HCT116 (cell line): ENCODE data around the gene POFUT2. TPM values are rescaled to one million over a fixed set of nuclear protein-coding genes. Genes with fewer than 3 reads are reported as not detected.

Experiments used
- ATAC-seq: fragments of 200-7000 bp; cut with Tn5 transposase; 2 replicates; pipeline ENCODE4 v1.9.1; 2020; ENCODE audit warnings: mild to moderate bottlenecking, moderate library complexity
- BruUV-seq: library from RNA; stranded (reverse); fragments of 400-500 nt; replicated peaks from 2 replicates; lab custom pipeline; 2021; lab: Mats Ljungman, UMichigan
- CTCF ChIA-PET: fragments of 300-600 bp; sonication (Branson Sonifier 250); formaldehyde crosslinking; loops from one replicate; lab custom pipeline; 2021; ENCODE audit warnings: antibody characterized with exemption; lab: Charles Lee
- POLR2A ChIA-PET: fragments of 300-600, 350-600 bp; sonication (Branson Sonifier 250); formaldehyde crosslinking; loops from one replicate; lab custom pipeline; 2021; ENCODE audit warnings: antibody characterized with exemption; lab: Charles Lee
- RAD21 ChIA-PET, 2 experiments: fragments of 300-600 bp; sonication (Branson Sonifier 250); formaldehyde crosslinking; loops; one replicate each; lab custom pipeline; 2023; ENCODE audit warnings: low total read pairs in 2 of 2; ENCODE audit not compliant: uncharacterized antibody in 2 of 2, unreplicated experiment in 2 of 2, low non-redundant PET in 1 of 2; lab: Charles Lee
- DNase-seq: peaks from one replicate; pipeline ENCODE4 v3.0.0-alpha.2; 2010; ENCODE audit warnings: low read depth, low spot score
- H2AFZ ChIP-seq: fragments of 200-600 bp; shearing (Covaris generic), sonication (generic); 2 replicates; pipeline ENCODE4 v1.6.1; 2017; ENCODE audit warnings: low read depth, mixed run types, mixed read lengths, antibody characterized with exemption, low read length; ENCODE audit not compliant: poor library complexity, severe bottlenecking
- H3K27ac ChIP-seq: 2 replicates; pipeline ENCODE4 v1.5.1; 2012; ENCODE audit warnings: low read depth, low read length
- H3K27me3 ChIP-seq: fragments of 200-600 bp; sonication (generic); 2 replicates; pipeline ENCODE4 v1.6.1; 2016; ENCODE audit warnings: mixed run types, low read length, mixed read lengths; ENCODE audit not compliant: insufficient read depth
- H3K36me3 ChIP-seq, 2 experiments: fragments of 200-500 bp in 1 of 2; fragments of 200-600 bp in 1 of 2; sonication (Bioruptor generic) in 1 of 2; sonication (generic) in 1 of 2; 2 replicates each; pipeline versions ENCODE4 v1.5.1 to v1.6.1; 2014 to 2016; ENCODE audit warnings: low read length in 2 of 2, inconsistent platforms in 1 of 2, mixed read lengths in 1 of 2, mixed run types in 1 of 2; ENCODE audit not compliant: insufficient read depth in 2 of 2, control insufficient read depth in 1 of 2
- H3K4me1 ChIP-seq, 2 experiments: fragments of 200-600 bp in 1 of 2; sonication (generic) in 1 of 2; 2 replicates each; pipeline versions ENCODE4 v1.5.1 to v1.6.1; 2012 to 2017; ENCODE audit warnings: low read length in 2 of 2, inconsistent platforms in 1 of 2, mild to moderate bottlenecking in 1 of 2, mixed read lengths in 1 of 2, mixed run types in 1 of 2, moderate library complexity in 1 of 2; ENCODE audit not compliant: insufficient read depth in 2 of 2, control insufficient read depth in 1 of 2
- H3K4me2 ChIP-seq: fragments of 200-600 bp; sonication (generic); 2 replicates; pipeline ENCODE4 v1.6.1; 2017; ENCODE audit warnings: mixed run types, low read length, mixed read lengths
- H3K4me3 ChIP-seq, 2 experiments: fragments of 200-600 bp in 1 of 2; sonication (generic) in 1 of 2; replicated peaks in 1 of 2; 2 replicates each; pipeline ENCODE4 v1.5.1; 2011 to 2016; ENCODE audit warnings: low read length in 2 of 2, control low read depth in 1 of 2, low read depth in 1 of 2, mild to moderate bottlenecking in 1 of 2, mixed read lengths in 1 of 2, mixed run types in 1 of 2
- H3K79me2 ChIP-seq: fragments of 200-600 bp; sonication (generic); 2 replicates; pipeline ENCODE4 v1.6.1; 2017; ENCODE audit warnings: mild to moderate bottlenecking, mixed run types, low read length, moderate library complexity, mixed read lengths; ENCODE audit not compliant: insufficient read depth
- H3K9ac ChIP-seq: fragments of 200-600 bp; sonication (generic); 2 replicates; pipeline ENCODE4 v1.6.1; 2016; ENCODE audit warnings: low read length, mixed read lengths
- H3K9me2 ChIP-seq: fragments of 200-600 bp; sonication (generic), shearing (Covaris generic); 2 replicates; pipeline ENCODE4 v1.6.1; 2017; ENCODE audit warnings: mixed run types, mild to moderate bottlenecking, moderate library complexity; ENCODE audit not compliant: insufficient read depth
- H3K9me3 ChIP-seq, 2 experiments: fragments of 200-500 bp in 1 of 2; fragments of 200-600 bp in 1 of 2; sonication (Bioruptor generic) in 1 of 2; sonication (generic) in 1 of 2; 2 replicates each; pipeline ENCODE4 v1.6.1; 2014 to 2017; ENCODE audit warnings: low read length in 2 of 2, mixed read lengths in 2 of 2, inconsistent platforms in 1 of 2, low read depth in 1 of 2, mild to moderate bottlenecking in 1 of 2, mixed run types in 1 of 2, moderate library complexity in 1 of 2; ENCODE audit not compliant: control insufficient read depth in 1 of 2, insufficient read depth in 1 of 2
- H4K20me1 ChIP-seq: fragments of 200-600 bp; sonication (generic), shearing (Covaris generic); 2 replicates; pipeline ENCODE4 v1.6.1; 2017; ENCODE audit warnings: mixed run types, mild to moderate bottlenecking, moderate library complexity; ENCODE audit not compliant: insufficient read depth
- CEBPB ChIP-seq: IDR thresholded peaks from 2 replicates; pipeline ENCODE4 v1.6.1; 2012; ENCODE audit warnings: low read depth
- EGR1 ChIP-seq: IDR thresholded peaks from 2 replicates; pipeline ENCODE4 v1.6.1; 2012; ENCODE audit warnings: low read depth
- ELF1 ChIP-seq: IDR thresholded peaks from 2 replicates; pipeline ENCODE4 v1.6.1; 2012; ENCODE audit warnings: low read depth, borderline replicate concordance
- EZH2 ChIP-seq: fragments of 200-600 bp; sonication (generic); IDR thresholded peaks from 2 replicates; pipeline ENCODE4 v1.6.1; 2017; ENCODE audit warnings: antibody characterized with exemption, mixed run types
- POLR2A ChIP-seq: IDR thresholded peaks from 2 replicates; pipeline ENCODE4 v1.7.0; 2011; ENCODE audit warnings: borderline replicate concordance; ENCODE audit not compliant: insufficient read depth, insufficient read length; ENCODE audit errors: extremely low read depth
- POLR2AphosphoS5 ChIP-seq: IDR thresholded peaks from 2 replicates; pipeline ENCODE4 v1.6.1; 2011; ENCODE audit warnings: mild to moderate bottlenecking, low read depth, low read length, moderate library complexity
- RAD21 ChIP-seq: IDR thresholded peaks from 2 replicates; pipeline ENCODE4 v1.6.1; 2012; ENCODE audit warnings: low read depth, mild to moderate bottlenecking
- SIN3A ChIP-seq: IDR thresholded peaks from 2 replicates; pipeline ENCODE4 v1.6.1; 2012; ENCODE audit warnings: low read depth
- SP1 ChIP-seq: IDR thresholded peaks from 2 replicates; pipeline ENCODE4 v1.6.1; 2012; ENCODE audit warnings: low read depth
- TCF7L2 ChIP-seq: IDR thresholded peaks from 2 replicates; pipeline ENCODE4 v1.7.0; 2011; ENCODE audit warnings: borderline replicate concordance, inconsistent platforms; ENCODE audit not compliant: insufficient read depth, insufficient read length; ENCODE audit errors: extremely low read depth
- YY1 ChIP-seq: IDR thresholded peaks from 2 replicates; pipeline ENCODE4 v1.6.1; 2011; ENCODE audit warnings: low read length, low read depth, moderate library complexity, mild to moderate bottlenecking; ENCODE audit not compliant: insufficient replicate concordance; ENCODE audit errors: extremely low read depth
- ZFX ChIP-seq: fragments of 450-650 bp; IDR thresholded peaks from 2 replicates; pipeline ENCODE4 v1.6.1; 2017
- ZNF274 ChIP-seq: fragments of 200-500 bp; sonication (Bioruptor generic); IDR thresholded peaks from 2 replicates; pipeline ENCODE4 v1.6.1; 2014; ENCODE audit warnings: mild to moderate bottlenecking, low read depth, low read length, inconsistent platforms
- intact Hi-C: fragments of 100-400 bp; cut with micrococcal nuclease; formaldehyde crosslinking; loops from 2 replicates; pipeline ENCODE4 v1.10.0; 2022
- total RNA-seq: library from RNA; stranded (reverse); gene quantifications from one replicate; pipeline ENCODE4 v1.2.1, GENCODE V29; 2021; ENCODE audit not compliant: unreplicated experiment
- TF ChIP-seq, protein P1 (sequence below): IDR thresholded peaks from 2 replicates; pipeline ENCODE4 v1.6.1; 2012
- TF ChIP-seq, protein P2 (sequence below), 3 experiments: fragments of 200-600 bp in 1 of 3; sonication (generic) in 1 of 3; IDR thresholded peaks in 2 of 3; conservative IDR thresholded peaks in 1 of 3; 2 replicates each; pipeline ENCODE4 v1.5.1; 2012 to 2017; ENCODE audit warnings: low read depth in 2 of 3, low read length in 2 of 3, antibody characterized with exemption in 1 of 3, borderline replicate concordance in 1 of 3, control low read depth in 1 of 3, mild to moderate bottlenecking in 1 of 3, mixed read lengths in 1 of 3, mixed run types in 1 of 3, moderate library complexity in 1 of 3; ENCODE audit not compliant: insufficient read depth in 1 of 3
- TF ChIP-seq, protein P3 (sequence below): IDR thresholded peaks from 2 replicates; pipeline ENCODE4 v1.6.1; 2011; ENCODE audit warnings: mild to moderate bottlenecking, low read length, moderate library complexity; ENCODE audit not compliant: insufficient replicate concordance; ENCODE audit errors: extremely low read depth

POFUT2 gene
- total RNA-seq, 1 experiment from 2014 or later = 20.5 TPM

DNA sequence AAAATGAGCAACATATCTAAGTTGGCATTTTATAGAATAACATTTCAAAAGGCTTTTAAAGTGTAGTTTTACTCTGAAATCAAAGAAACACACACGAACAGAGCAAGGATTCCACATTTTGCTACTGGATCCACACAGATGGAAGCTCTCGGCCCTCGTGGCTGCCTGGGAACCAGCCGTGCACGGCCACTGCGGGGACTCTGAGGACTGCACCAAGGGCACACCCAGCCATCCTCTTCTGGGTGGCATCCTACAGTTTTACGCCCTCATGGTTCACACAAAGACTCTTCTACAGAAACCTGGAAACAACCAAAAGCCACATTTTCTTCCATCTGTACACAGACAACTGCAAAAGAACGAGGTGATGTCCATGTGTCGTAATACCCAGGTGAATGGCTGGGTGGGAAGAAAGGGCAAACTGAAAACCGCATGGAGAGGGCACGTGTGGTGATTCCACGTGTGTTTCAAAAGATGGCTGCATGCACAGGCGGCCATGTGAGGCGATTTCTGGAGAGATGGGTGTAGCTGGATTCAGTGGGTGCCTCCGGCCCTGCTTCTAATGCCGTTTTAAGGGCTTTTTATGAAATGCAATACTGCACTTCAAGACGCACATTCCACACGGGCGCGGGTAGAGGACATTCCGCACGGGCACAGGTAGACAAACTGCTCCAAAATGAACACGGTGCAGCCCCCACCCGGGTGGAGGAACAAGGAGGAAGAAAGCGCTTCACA is 8.1 kb downstream of the POFUT2 start:
- CTCF ChIA-PET = no interaction called here
- no peaks in the 10 kb centered on the region for H3K27me3 ChIP-seq
- no peaks in the 10 kb centered on the region for H4K20me1 ChIP-seq
- no peak overlapping the region for H3K27ac ChIP-seq
- H2AFZ ChIP-seq = no peak overlapping the region
- ATAC-seq (no peak), DNase-seq (no peak)
- H3K4me3 ChIP-seq = no peak overlapping the region
- H3K9me3 ChIP-seq = no peaks in the 10 kb centered on the region
- TF ChIP-seq EGR1 (no peak), SP1 (no peak), SIN3A (no peak), ZNF274 (no peak), POLR2A (no peak), TCF7L2 (no peak), EZH2 (no peak), POLR2AphosphoS5 (no peak), ELF1 (no peak), RAD21 (no peak), ZFX (no peak), CEBPB (no peak), YY1 (no peak)
- TF ChIP-seq, protein P1, sequence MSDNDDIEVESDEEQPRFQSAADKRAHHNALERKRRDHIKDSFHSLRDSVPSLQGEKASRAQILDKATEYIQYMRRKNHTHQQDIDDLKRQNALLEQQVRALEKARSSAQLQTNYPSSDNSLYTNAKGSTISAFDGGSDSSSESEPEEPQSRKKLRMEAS = no peak
- TF ChIP-seq, protein P2, sequence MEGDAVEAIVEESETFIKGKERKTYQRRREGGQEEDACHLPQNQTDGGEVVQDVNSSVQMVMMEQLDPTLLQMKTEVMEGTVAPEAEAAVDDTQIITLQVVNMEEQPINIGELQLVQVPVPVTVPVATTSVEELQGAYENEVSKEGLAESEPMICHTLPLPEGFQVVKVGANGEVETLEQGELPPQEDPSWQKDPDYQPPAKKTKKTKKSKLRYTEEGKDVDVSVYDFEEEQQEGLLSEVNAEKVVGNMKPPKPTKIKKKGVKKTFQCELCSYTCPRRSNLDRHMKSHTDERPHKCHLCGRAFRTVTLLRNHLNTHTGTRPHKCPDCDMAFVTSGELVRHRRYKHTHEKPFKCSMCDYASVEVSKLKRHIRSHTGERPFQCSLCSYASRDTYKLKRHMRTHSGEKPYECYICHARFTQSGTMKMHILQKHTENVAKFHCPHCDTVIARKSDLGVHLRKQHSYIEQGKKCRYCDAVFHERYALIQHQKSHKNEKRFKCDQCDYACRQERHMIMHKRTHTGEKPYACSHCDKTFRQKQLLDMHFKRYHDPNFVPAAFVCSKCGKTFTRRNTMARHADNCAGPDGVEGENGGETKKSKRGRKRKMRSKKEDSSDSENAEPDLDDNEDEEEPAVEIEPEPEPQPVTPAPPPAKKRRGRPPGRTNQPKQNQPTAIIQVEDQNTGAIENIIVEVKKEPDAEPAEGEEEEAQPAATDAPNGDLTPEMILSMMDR (IDR thresholded peaks at IDR 0.05 in 2 of 3, conservative IDR thresholded peaks at IDR 0.05 in 1 of 3; ENCODE audit: borderline replicate concordance in 1 of 3, insufficient read depth in 1 of 3, low read depth in 2 of 3, low read length in 2 of 3) = no peak
- TF ChIP-seq, protein P3, sequence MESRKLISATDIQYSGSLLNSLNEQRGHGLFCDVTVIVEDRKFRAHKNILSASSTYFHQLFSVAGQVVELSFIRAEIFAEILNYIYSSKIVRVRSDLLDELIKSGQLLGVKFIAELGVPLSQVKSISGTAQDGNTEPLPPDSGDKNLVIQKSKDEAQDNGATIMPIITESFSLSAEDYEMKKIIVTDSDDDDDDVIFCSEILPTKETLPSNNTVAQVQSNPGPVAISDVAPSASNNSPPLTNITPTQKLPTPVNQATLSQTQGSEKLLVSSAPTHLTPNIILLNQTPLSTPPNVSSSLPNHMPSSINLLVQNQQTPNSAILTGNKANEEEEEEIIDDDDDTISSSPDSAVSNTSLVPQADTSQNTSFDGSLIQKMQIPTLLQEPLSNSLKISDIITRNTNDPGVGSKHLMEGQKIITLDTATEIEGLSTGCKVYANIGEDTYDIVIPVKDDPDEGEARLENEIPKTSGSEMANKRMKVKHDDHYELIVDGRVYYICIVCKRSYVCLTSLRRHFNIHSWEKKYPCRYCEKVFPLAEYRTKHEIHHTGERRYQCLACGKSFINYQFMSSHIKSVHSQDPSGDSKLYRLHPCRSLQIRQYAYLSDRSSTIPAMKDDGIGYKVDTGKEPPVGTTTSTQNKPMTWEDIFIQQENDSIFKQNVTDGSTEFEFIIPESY = no peak
- no peaks in the 10 kb centered on the region for H3K9me2 ChIP-seq
- H3K4me1 ChIP-seq = no peaks in the 10 kb centered on the region
- peaks cover 11 to 22% of the 10 kb centered on the region in 2 experiments for H3K36me3 ChIP-seq
- H3K9ac ChIP-seq = no peak overlapping the region
- BruUV-seq = no TSS peak
- no peaks in the 10 kb centered on the region for H3K79me2 ChIP-seq
- POLR2A ChIA-PET = no interaction called here
- intact Hi-C loops = no loop called here
- no peak overlapping the region for H3K4me2 ChIP-seq
- RAD21 ChIA-PET = no interaction called here
